ENCODE data around the gene PDLIM4.

The PDLIM4 gene, protein sequence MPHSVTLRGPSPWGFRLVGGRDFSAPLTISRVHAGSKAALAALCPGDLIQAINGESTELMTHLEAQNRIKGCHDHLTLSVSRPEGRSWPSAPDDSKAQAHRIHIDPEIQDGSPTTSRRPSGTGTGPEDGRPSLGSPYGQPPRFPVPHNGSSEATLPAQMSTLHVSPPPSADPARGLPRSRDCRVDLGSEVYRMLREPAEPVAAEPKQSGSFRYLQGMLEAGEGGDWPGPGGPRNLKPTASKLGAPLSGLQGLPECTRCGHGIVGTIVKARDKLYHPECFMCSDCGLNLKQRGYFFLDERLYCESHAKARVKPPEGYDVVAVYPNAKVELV

DNA sequence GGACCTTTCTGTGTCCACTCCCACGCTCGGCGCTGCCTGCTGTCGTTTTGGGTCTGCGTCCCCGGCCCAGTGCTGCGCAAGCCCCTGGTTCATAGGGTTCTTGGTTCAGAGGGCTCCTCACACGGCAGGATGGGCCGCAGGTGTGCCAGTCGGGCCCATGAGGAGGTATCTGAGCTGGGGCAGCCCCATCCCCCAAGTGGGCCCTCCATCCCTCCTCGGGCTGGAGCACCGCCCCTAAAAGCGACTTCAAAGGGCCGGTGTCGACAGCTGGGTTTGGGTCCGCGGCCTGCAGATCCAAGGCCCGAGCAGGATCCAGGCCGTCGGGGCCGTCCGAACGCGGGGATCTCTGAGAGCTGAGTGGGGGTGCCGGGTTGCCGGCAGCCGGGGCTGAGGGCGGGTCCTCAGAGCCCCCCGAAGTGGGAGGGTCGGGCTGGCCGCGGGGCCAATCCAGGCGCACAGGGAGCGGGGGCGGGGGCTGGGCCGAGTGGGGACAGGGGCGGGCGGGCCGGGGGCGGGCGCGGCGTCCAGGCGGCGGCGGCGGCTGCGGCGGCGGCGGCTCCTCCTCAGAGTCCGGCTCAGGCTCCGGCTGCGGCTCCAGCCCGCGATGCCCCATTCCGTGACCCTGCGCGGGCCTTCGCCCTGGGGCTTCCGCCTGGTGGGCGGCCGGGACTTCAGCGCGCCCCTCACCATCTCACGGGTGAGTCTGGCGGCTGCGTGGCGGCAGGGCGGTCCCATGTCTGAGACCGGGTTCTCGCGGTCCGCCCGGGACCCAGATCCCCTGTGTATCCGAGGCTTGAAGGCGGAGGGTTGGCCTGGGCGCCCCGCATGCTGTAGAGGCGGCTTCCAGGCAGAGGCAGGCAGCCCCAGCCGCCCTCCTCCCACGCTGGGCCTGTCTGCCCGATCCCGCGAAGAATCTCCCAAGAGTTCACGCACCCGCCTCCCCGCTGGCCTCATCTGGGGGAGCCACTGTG, at the start of gene PDLIM4:
TSS of gene PDLIM4 (plus strand) at position 566 of the 971 bp plus-strand sequence. CDS start at position 605, 39 bp downstream.
- H3K4me3 ChIP-seq (ENCODE audit: low read length): peak within 1 kb of the TSS; percentile 78
- TF ChIP-seq, protein P1, sequence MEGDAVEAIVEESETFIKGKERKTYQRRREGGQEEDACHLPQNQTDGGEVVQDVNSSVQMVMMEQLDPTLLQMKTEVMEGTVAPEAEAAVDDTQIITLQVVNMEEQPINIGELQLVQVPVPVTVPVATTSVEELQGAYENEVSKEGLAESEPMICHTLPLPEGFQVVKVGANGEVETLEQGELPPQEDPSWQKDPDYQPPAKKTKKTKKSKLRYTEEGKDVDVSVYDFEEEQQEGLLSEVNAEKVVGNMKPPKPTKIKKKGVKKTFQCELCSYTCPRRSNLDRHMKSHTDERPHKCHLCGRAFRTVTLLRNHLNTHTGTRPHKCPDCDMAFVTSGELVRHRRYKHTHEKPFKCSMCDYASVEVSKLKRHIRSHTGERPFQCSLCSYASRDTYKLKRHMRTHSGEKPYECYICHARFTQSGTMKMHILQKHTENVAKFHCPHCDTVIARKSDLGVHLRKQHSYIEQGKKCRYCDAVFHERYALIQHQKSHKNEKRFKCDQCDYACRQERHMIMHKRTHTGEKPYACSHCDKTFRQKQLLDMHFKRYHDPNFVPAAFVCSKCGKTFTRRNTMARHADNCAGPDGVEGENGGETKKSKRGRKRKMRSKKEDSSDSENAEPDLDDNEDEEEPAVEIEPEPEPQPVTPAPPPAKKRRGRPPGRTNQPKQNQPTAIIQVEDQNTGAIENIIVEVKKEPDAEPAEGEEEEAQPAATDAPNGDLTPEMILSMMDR (conservative IDR thresholded peaks at IDR 0.05; ENCODE audit: low read length): no peak
- no peak for DNase-seq (ENCODE audit: low read depth)

DNA sequence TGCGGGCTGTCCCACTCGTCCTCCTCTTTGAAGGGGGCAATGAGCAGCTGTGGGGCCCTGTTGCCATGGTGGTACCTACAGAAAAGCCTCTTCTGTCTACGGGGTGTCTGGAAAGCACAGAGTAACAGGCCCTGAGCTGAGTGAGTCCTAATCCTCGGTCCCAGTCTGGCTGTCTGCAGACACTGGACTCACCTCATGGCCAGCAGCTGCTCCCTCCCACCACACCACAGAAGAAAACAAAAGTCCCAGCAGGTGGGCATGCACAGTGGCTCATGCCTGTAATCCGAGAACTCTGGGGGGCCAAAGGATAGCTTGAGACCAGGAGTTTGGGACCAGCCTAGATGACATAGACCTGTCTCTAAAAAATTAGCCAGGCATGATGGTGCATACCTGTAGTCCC, 49.7 kb upstream of the PDLIM4 start:
- no peak overlapping the region for H3K4me3 ChIP-seq (ENCODE audit: low read length)
- DNase-seq (ENCODE audit: low read depth): no peak
- TF ChIP-seq, protein P1 (conservative IDR thresholded peaks at IDR 0.05; ENCODE audit: low read length): no peak

DNA sequence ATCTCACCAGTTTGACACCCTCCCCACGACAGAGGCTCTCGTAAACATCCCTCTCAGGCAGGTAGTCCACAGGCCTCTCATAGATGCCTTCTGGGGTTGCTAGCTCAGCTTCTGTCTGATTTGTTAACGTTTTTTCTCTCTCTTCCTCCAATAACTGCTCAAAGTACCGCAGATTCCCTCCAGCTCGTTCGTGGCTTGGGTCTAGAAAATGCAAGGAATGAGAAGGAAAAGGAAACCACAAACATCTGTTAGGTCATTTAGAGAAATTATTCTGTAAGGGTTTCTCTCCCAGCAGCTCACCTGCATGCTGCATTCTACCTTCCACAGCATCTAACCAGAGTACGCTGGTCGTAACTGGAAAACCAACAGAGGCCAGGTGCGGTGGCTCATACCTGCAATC, 48.4 kb upstream of the PDLIM4 start:
- no peak overlapping the region for H3K4me3 ChIP-seq (ENCODE audit: low read length)
- TF ChIP-seq, protein P1 (conservative IDR thresholded peaks at IDR 0.05; ENCODE audit: low read length): no peak
- DNase-seq (ENCODE audit: low read depth): peak; percentile 69

DNA sequence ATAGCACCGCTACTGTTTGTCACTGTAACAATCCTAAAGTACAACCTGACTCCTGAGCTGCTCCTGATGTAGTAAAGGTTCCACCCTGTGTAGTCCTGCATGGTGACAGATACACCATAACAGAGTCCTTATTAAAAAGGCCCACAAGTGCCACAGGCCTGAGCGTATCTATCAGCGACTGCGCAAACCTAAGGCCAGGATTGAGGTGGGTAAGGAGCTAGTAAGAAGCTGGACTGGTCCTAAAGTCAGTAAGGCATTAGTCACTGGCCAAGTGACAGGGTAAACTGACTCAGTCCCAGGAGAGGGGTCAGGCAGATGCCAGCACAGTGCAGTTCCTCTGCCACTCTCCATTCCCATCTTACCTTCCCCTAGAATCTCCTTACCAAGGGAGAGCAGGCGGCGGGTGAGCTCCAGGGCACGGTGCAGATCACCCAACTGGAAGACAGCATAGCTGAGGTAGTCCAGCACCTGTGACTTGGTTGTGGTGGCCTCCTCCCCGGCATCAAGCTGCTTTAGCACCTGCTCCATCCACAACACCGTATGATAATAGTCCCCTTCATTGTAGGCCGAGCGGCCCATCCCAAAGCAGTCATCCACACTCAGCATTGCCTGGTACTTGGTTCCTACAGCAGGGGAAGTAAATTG, 47.5 kb upstream of the PDLIM4 start:
- TF ChIP-seq, protein P1 (conservative IDR thresholded peaks at IDR 0.05; ENCODE audit: low read length): no peak
- DNase-seq (ENCODE audit: low read depth): no peak
- H3K4me3 ChIP-seq (ENCODE audit: low read length): no peak overlapping the region

DNA sequence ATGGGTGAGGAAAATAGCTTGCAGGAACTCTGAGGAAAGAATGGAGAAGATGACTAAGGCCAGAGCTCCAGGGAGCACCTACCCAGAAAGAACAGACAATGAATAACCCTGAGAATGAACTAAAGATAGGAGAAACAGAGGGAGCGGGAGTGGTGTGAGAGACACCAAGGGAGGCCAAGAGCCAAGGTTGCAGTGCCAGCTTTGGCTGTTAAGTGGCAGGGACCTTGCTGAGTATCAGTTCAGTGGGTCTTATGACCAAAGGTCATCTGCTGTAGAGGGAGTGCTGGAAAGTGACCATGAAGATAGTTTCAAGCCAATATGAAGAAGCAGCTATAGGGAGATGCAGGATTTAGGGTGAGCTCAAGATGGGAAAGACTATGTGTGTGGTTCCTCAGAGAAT, 46.6 kb upstream of the PDLIM4 start:
- TF ChIP-seq, protein P1 (conservative IDR thresholded peaks at IDR 0.05; ENCODE audit: low read length): no peak
- no peak for DNase-seq (ENCODE audit: low read depth)
- H3K4me3 ChIP-seq (ENCODE audit: low read length): no peak overlapping the region

DNA sequence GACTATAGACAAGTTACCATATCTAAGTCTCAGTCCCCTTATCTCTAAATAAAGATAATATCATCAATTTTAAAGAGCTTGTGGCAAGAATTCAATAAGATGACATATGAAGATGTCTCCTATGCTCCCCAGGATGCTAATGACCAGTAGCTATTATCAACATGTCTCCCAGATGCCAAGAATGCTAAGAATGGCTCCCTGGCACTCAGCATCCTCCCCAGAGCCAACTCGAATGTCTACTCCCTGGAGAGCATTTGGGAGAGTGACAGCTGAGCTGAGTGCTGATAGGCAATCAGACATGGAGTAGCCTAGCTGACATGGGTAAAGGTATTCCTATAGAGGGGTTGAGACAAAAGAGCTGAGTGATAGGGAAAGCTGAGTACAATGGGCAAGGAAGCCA, 45.7 kb upstream of the PDLIM4 start:
- TF ChIP-seq, protein P1 (conservative IDR thresholded peaks at IDR 0.05; ENCODE audit: low read length): no peak
- no peak overlapping the region for H3K4me3 ChIP-seq (ENCODE audit: low read length)
- DNase-seq (ENCODE audit: low read depth): peak; percentile 59

Data from AG10803 (cell line).